Mucosa of descending colon (tissue), 3 donors: ENCODE data around the gene CDH10. TPM values are rescaled to one million over a fixed set of nuclear protein-coding genes. Genes with fewer than 3 reads are reported as not detected.

ENCODE experiments used
- ATAC-seq: fragments of 200-7000 bp; cut with Tn5 transposase; one replicate; pipeline ENCODE4 v1.9.1; 2020; ENCODE audit warnings: mild to moderate bottlenecking, moderate library complexity
- DNase-seq, 3 donors: peaks; one replicate each; pipeline ENCODE4 v3.0.0-alpha.2; 2020
- H3K36me3 ChIP-seq: fragments of 200-600 bp; one replicate; pipeline ENCODE4 v1.8.0; 2021; ENCODE audit warnings: low read depth, mild to moderate bottlenecking
- H3K4me1 ChIP-seq: fragments of 200-600 bp; one replicate; pipeline ENCODE4 v1.8.0; 2021; ENCODE audit warnings: low read depth, mild to moderate bottlenecking
- H3K4me3 ChIP-seq: fragments of 200-600 bp; one replicate; pipeline ENCODE4 v1.8.0; 2021; ENCODE audit warnings: mild to moderate bottlenecking
- H3K9me3 ChIP-seq: fragments of 200-600 bp; one replicate; pipeline ENCODE4 v1.8.0; 2021; ENCODE audit warnings: mild to moderate bottlenecking
- intact Hi-C, 2 donors: fragments of 100-400 bp; cut with DNase I in 1 of 2; cut with micrococcal nuclease in 1 of 2; formaldehyde crosslinking; loops; one replicate each; pipeline versions ENCODE4 v1.11.0 to v1.11.1; 2022; cut with DNase I, micrococcal nuclease
- total RNA-seq, 3 donors: library from RNA; stranded (reverse); fragmentation: NEBNext Ultra II Directional in 2 of 3; extraction: Animal tissue kit (Norgen Biotek cat#: 25700) in 2 of 3; gene quantifications; one replicate each; pipeline versions ENCODE4 v1.2.1 to v1.2.4, GENCODE V29; 2021 to 2023
- TF ChIP-seq, protein P1 (sequence below): fragments of 200-600 bp; IDR thresholded peaks from one replicate; pipeline ENCODE4 v1.8.0; 2022; ENCODE audit warnings: antibody characterized with exemption, mild to moderate bottlenecking
- donor health status: DM: no; HTN: no; CAD: no; lungs with moderate emphysema.
- donor health status: DM: no; HTN: no; CAD: no.
- donor health status: DM: no; HTN: yes; CAD: no.

Gene CDH10
- total RNA-seq, 3 donors from 2014 or later = 0.57 TPM; not detected in 2

- intact Hi-C loops = no loop called here
- Histone ChIP-seq H3K4me3 (no peak overlapping the region), H3K4me1 (no peaks in the 10 kb centered on the region), H3K9me3 (no peaks in the 10 kb centered on the region), H3K36me3 (no peaks in the 10 kb centered on the region)
- ATAC-seq = no peak
- DNase-seq = no peak
- TF ChIP-seq, protein P1, sequence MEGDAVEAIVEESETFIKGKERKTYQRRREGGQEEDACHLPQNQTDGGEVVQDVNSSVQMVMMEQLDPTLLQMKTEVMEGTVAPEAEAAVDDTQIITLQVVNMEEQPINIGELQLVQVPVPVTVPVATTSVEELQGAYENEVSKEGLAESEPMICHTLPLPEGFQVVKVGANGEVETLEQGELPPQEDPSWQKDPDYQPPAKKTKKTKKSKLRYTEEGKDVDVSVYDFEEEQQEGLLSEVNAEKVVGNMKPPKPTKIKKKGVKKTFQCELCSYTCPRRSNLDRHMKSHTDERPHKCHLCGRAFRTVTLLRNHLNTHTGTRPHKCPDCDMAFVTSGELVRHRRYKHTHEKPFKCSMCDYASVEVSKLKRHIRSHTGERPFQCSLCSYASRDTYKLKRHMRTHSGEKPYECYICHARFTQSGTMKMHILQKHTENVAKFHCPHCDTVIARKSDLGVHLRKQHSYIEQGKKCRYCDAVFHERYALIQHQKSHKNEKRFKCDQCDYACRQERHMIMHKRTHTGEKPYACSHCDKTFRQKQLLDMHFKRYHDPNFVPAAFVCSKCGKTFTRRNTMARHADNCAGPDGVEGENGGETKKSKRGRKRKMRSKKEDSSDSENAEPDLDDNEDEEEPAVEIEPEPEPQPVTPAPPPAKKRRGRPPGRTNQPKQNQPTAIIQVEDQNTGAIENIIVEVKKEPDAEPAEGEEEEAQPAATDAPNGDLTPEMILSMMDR = no peak
Measured at GRCh38 chr5:24646915-24647314, 2.1 kb upstream of the CDH10 start.

- Histone ChIP-seq H3K9me3 (no peaks in the 10 kb centered on the region), H3K4me3 (no peak overlapping the region), H3K4me1 (no peaks in the 10 kb centered on the region), H3K36me3 (no peaks in the 10 kb centered on the region)
- ATAC-seq = no peak
- intact Hi-C loops = no loop called here
- DNase-seq = no peak
- TF ChIP-seq, protein P1 = no peak
Measured at GRCh38 chr5:24645483-24645882, 705 bp upstream of the CDH10 start.

DNA sequence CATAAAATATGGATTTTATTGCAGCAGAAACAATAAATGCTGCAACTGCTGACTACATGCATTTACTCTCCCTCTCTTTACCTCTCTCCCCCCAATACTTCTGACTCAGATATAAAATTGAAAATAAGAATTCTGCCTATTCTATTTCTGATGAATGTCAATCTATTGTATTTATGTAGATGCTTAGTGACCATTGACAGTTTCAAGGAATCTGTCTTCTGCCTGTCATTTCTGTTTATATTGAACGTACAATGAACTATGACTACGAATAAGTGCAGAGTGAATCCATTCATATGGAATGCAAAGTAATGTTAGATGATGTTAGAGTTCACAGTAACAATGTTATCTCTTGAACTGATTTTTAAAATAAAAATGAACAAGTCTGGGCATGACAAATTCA lies 898 bp downstream of the CDH10 start:
- intact Hi-C loops = no loop called here
- TF ChIP-seq, protein P1 = no peak
- no peaks in the 10 kb centered on the region for H3K36me3 ChIP-seq
- no peaks in the 10 kb centered on the region for H3K9me3 ChIP-seq
- DNase-seq = no peak
- no peaks in the 10 kb centered on the region for H3K4me1 ChIP-seq
- no peak overlapping the region for H3K4me3 ChIP-seq
- ATAC-seq = no peak

- intact Hi-C loops = no loop called here
- H3K9me3 ChIP-seq = no peaks in the 10 kb centered on the region
- no peak for DNase-seq
Measured at GRCh38 chr5:24643156-24643555, 1.6 kb downstream of the CDH10 start.

GRCh38 chr5:24642022-24642421 lies 2.8 kb downstream of the CDH10 start:
- Histone ChIP-seq H3K4me3 (no peak overlapping the region), H3K36me3 (no peaks in the 10 kb centered on the region), H3K9me3 (no peaks in the 10 kb centered on the region), H3K4me1 (no peaks in the 10 kb centered on the region)
- DNase-seq = no peak
- TF ChIP-seq, protein P1 = no peak
- intact Hi-C loops = no loop called here
- ATAC-seq = no peak

More at GRCh38 chr5:24643156-24643555, 1.6 kb downstream of the CDH10 start:
- TF ChIP-seq, protein P1 = no peak
- Histone ChIP-seq H3K4me1 (no peaks in the 10 kb centered on the region), H3K36me3 (no peaks in the 10 kb centered on the region), H3K4me3 (no peak overlapping the region)
- no peak for ATAC-seq

DNA sequence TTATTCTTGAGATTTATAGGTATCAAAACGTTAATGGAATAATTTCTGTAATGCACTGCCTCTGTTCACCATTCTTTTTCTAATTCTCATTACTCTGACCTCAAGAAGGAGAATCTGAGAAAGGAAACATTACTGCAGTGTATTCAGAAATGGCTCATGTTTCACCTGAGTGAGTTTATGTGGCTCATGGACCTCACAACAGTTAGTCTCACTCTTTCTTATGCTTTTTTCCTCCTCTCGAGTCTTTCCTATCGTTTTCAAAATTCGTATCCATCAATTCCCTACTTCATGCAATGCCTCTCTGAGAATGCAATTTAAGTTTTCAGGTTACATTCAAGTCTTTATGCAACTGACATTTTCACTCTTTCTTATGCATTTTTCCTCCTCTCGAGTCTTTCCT lies 9.6 kb downstream of the CDH10 start:
- ATAC-seq (no peak), DNase-seq (no peak)
- Histone ChIP-seq H3K4me3 (no peak overlapping the region), H3K4me1 (no peaks in the 10 kb centered on the region), H3K36me3 (no peaks in the 10 kb centered on the region), H3K9me3 (no peaks in the 10 kb centered on the region)
- TF ChIP-seq, protein P1 = no peak
- intact Hi-C loops = no loop called here
